Activated CD4-positive, CD25-positive, alpha-beta regulatory T cell (primary cell): ENCODE measurements around the gene TBX19.

Experiments used
- DNase-seq, 4 experiments: peaks; one replicate each; lab custom pipeline; 2025; lab: John Stamatoyannopoulos, UW

The TBX19 gene

GRCh38 chr1:168280296-168280927 lies at the start of gene TBX19:
Gene TBX19 (plus strand): TSS chr1:168280877. CDS start chr1:168281091, 214 bp downstream.
- no peak for DNase-seq

GRCh38 chr1:168234846-168235547 lies 45.7 kb upstream of the TBX19 start:
- DNase-seq = no peak

- DNase-seq = no peak
Observed at GRCh38 chr1:168235548-168235885, 45.2 kb upstream of the TBX19 start.

GRCh38 chr1:168235937-168236336 lies 44.7 kb upstream of the TBX19 start:
- no peak for DNase-seq

GRCh38 chr1:168236836-168237611 lies 43.7 kb upstream of the TBX19 start:
- no peak for DNase-seq

- no peak for DNase-seq
Observed at GRCh38 chr1:168243198-168243597, 37.5 kb upstream of the TBX19 start.

- no peak for DNase-seq
Observed at GRCh38 chr1:168243636-168244212, 37.0 kb upstream of the TBX19 start.

GRCh38 chr1:168245042-168245441 lies 35.6 kb upstream of the TBX19 start:
- no peak for DNase-seq

GRCh38 chr1:168246506-168246905 lies 34.2 kb upstream of the TBX19 start:
- no peak for DNase-seq

- DNase-seq = no peak
Observed at GRCh38 chr1:168252204-168252733, 28.4 kb upstream of the TBX19 start.

GRCh38 chr1:168256164-168256563 lies 24.5 kb upstream of the TBX19 start:
- DNase-seq = no peak

GRCh38 chr1:168257397-168257796 lies 23.3 kb upstream of the TBX19 start:
- no peak for DNase-seq

GRCh38 chr1:168259567-168259966 lies 21.1 kb upstream of the TBX19 start:
- no peak for DNase-seq

GRCh38 chr1:168260393-168260792 lies 20.3 kb upstream of the TBX19 start:
- no peak for DNase-seq

- DNase-seq = no peak
Observed at GRCh38 chr1:168261390-168261789, 19.3 kb upstream of the TBX19 start.

- no peak for DNase-seq
Observed at GRCh38 chr1:168263130-168263529, 17.5 kb upstream of the TBX19 start.

- DNase-seq = no peak
Observed at GRCh38 chr1:168264296-168264695, 16.4 kb upstream of the TBX19 start.

- DNase-seq = no peak
Observed at GRCh38 chr1:168265596-168265995, 15.1 kb upstream of the TBX19 start.

GRCh38 chr1:168266644-168267186 lies 14.0 kb upstream of the TBX19 start:
- no peak for DNase-seq

GRCh38 chr1:168271636-168272035 lies 9.0 kb upstream of the TBX19 start:
- DNase-seq = no peak

- DNase-seq = no peak
Observed at GRCh38 chr1:168273575-168273974, 7.1 kb upstream of the TBX19 start.

GRCh38 chr1:168279253-168279652 lies 1.4 kb upstream of the TBX19 start:
- no peak for DNase-seq
